Caco-2 (cell line): ENCODE results near the gene CERS3. TPM values are rescaled to one million over a fixed set of nuclear protein-coding genes. Genes with fewer than 3 reads are reported as not detected.

Source experiments
- BruUV-seq: library from RNA; stranded (reverse); fragments of 400-500 nt; replicated peaks from 2 replicates; lab custom pipeline; 2021; lab: Mats Ljungman, UMichigan
- CTCF ChIA-PET: fragments of 300-600 bp; sonication (Branson Sonifier 250); formaldehyde crosslinking; loops from one replicate; lab custom pipeline; 2022; ENCODE audit warnings: antibody characterized with exemption; lab: Charles Lee
- POLR2A ChIA-PET: fragments of 300-600 bp; sonication (Branson Sonifier 250); formaldehyde crosslinking; loops from one replicate; lab custom pipeline; 2022; ENCODE audit warnings: antibody characterized with exemption; lab: Charles Lee
- DNase-seq, 2 experiments: peaks; one replicate each; pipeline versions ENCODE4 v3.0.0 to v3.0.0-alpha.2; 2020 to 2022
- H3K27me3 ChIP-seq: replicated peaks from 2 replicates; pipeline ENCODE4 v1.6.0; 2011; ENCODE audit warnings: low read length; ENCODE audit not compliant: control insufficient read depth, insufficient read depth
- H3K36me3 ChIP-seq: 2 replicates; pipeline ENCODE4 v1.5.1; 2011; ENCODE audit warnings: low read length; ENCODE audit not compliant: control insufficient read depth, insufficient read depth
- H3K4me1 ChIP-seq: fragments of 250-450 bp; sonication (Bioruptor Pico); 2 replicates; pipeline ENCODE4 v1.5.1; 2020; ENCODE audit warnings: mild to moderate bottlenecking
- H3K4me3 ChIP-seq: 2 replicates; pipeline ENCODE4 v1.5.1; 2011; ENCODE audit warnings: low read depth, mild to moderate bottlenecking, control low read depth, low read length
- H3K9me3 ChIP-seq: fragments of 250-450 bp; sonication (Bioruptor Pico); 2 replicates; pipeline ENCODE4 v1.5.1; 2020; ENCODE audit warnings: mild to moderate bottlenecking, moderate library complexity
- H3K27ac Mint-ChIP-seq: one replicate; pipeline ENCODE4 v1.8.0; 2022; ENCODE audit warnings: mixed read lengths; ENCODE audit not compliant: unreplicated experiment
- H3K27me3 Mint-ChIP-seq: one replicate; pipeline ENCODE4 v1.8.0; 2022; ENCODE audit warnings: mixed read lengths; ENCODE audit not compliant: insufficient read depth, unreplicated experiment
- H3K36me3 Mint-ChIP-seq: one replicate; pipeline ENCODE4 v1.8.0; 2022; ENCODE audit warnings: mild to moderate bottlenecking, mixed read lengths; ENCODE audit not compliant: insufficient read depth, unreplicated experiment
- H3K4me1 Mint-ChIP-seq: one replicate; pipeline ENCODE4 v1.8.0; 2022; ENCODE audit warnings: low read depth, mixed read lengths; ENCODE audit not compliant: unreplicated experiment
- H3K4me3 Mint-ChIP-seq: one replicate; pipeline ENCODE4 v1.8.0; 2022; ENCODE audit warnings: mild to moderate bottlenecking, moderate library complexity, mixed read lengths; ENCODE audit not compliant: unreplicated experiment
- H3K9me3 Mint-ChIP-seq: one replicate; pipeline ENCODE4 v1.8.0; 2022; ENCODE audit warnings: mixed read lengths; ENCODE audit not compliant: unreplicated experiment
- CTCF ChIP-seq, 2 experiments: fragments of 200-600 bp in 1 of 2; IDR thresholded peaks; 1 replicate in 1 of 2; 2 replicates in 1 of 2; pipeline versions ENCODE4 v1.5.1 to v1.8.0; 2011 to 2022; ENCODE audit warnings: antibody characterized with exemption in 1 of 2, control low read depth in 1 of 2, inconsistent platforms in 1 of 2, low read depth in 1 of 2, low read length in 1 of 2, mild to moderate bottlenecking in 1 of 2, moderate library complexity in 1 of 2; ENCODE audit not compliant: insufficient read depth in 1 of 2, severe bottlenecking in 1 of 2, unreplicated experiment in 1 of 2
- intact Hi-C: fragments of 100-400 bp; cut with micrococcal nuclease; formaldehyde crosslinking; loops from one replicate; pipeline ENCODE4 v1.10.0; 2022; ENCODE audit not compliant: unreplicated experiment
- total RNA-seq: library from RNA; stranded (reverse); gene quantifications from 2 replicates; pipeline ENCODE4 v1.2.3, GENCODE V29; 2022

CERS3 gene
- total RNA-seq, 1 experiment from 2014 or later = not detected

GRCh38 chr15:100405179-100405578, 123.6 kb downstream of the CERS3 start:
- Mint-ChIP-seq H3K27me3 (no peaks in the 10 kb centered on the region), H3K9me3 (peaks cover 12% of the 10 kb centered on the region), H3K4me1 (no peaks in the 10 kb centered on the region), H3K4me3 (no peak overlapping the region), H3K27ac (no peak overlapping the region), H3K36me3 (no peaks in the 10 kb centered on the region)
- Histone ChIP-seq H3K4me1 (no peaks in the 10 kb centered on the region), H3K27me3 (no peaks in the 10 kb centered on the region), H3K4me3 (no peak overlapping the region), H3K36me3 (no peaks in the 10 kb centered on the region), H3K9me3 (peaks cover 4% of the 10 kb centered on the region; the same call in 1 of the 2 replicates)
- no peak for DNase-seq
- TF ChIP-seq CTCF (IDR thresholded peaks at IDR 0.05; ENCODE audit: insufficient read depth in 1 of 2, low read depth in 1 of 2, low read length in 1 of 2, severe bottlenecking in 1 of 2, unreplicated experiment in 1 of 2) = no peak
- ChIA-PET POLR2A (no interaction called here), CTCF (no interaction called here)
- intact Hi-C loops = no loop called here
- BruUV-seq = no TSS peak

DNA sequence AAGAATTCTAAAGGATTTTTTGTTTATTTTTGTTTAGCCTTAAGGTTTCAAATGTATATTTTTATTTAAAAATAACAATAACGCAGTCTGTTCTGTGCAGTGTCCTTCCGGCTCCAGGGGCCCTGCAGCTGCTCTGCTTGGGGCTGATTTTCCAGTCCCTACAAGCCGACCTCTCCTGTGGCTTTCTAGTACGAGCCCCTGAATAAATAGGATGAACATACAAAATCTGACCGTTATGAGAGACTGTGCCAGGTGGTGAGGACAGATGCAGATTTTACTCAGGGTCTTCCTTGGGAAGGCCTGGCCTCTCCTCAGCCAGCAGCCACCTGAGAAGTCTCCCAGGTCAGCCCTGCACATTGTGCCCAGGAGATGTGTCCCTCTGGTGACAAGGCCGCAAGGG, 127.8 kb downstream of the CERS3 start:
- no TSS peak for BruUV-seq
- Mint-ChIP-seq H3K9me3 (peaks cover 12% of the 10 kb centered on the region), H3K4me1 (no peaks in the 10 kb centered on the region), H3K36me3 (no peaks in the 10 kb centered on the region), H3K27me3 (no peaks in the 10 kb centered on the region), H3K4me3 (no peak overlapping the region), H3K27ac (no peak overlapping the region)
- POLR2A ChIA-PET = no interaction called here
- H3K4me1 ChIP-seq = no peaks in the 10 kb centered on the region
- H3K27me3 ChIP-seq = no peaks in the 10 kb centered on the region
- H3K36me3 ChIP-seq = no peaks in the 10 kb centered on the region
- no peak for TF ChIP-seq CTCF (IDR thresholded peaks at IDR 0.05; ENCODE audit: insufficient read depth in 1 of 2, low read depth in 1 of 2, low read length in 1 of 2, severe bottlenecking in 1 of 2, unreplicated experiment in 1 of 2)
- intact Hi-C loops = no loop called here
- H3K4me3 ChIP-seq = no peak overlapping the region
- H3K9me3 ChIP-seq = peaks cover 4% of the 10 kb centered on the region; the same call in 1 of the 2 replicates
- no peak for DNase-seq
- CTCF ChIA-PET = no interaction called here

- no peaks in the 10 kb centered on the region for H3K9me3 Mint-ChIP-seq
- no peak for TF ChIP-seq CTCF (IDR thresholded peaks at IDR 0.05; ENCODE audit: insufficient read depth in 1 of 2, low read depth in 1 of 2, low read length in 1 of 2, severe bottlenecking in 1 of 2, unreplicated experiment in 1 of 2)
- DNase-seq = no peak
- H3K9me3 ChIP-seq = no peaks in the 10 kb centered on the region
- H3K4me1 ChIP-seq = no peaks in the 10 kb centered on the region
- H3K27ac Mint-ChIP-seq = no peak overlapping the region
- H3K4me1 Mint-ChIP-seq = no peaks in the 10 kb centered on the region
- H3K36me3 ChIP-seq = no peaks in the 10 kb centered on the region
- H3K27me3 Mint-ChIP-seq = no peaks in the 10 kb centered on the region
- no TSS peak for BruUV-seq
- no peaks in the 10 kb centered on the region for H3K27me3 ChIP-seq
- no peak overlapping the region for H3K4me3 Mint-ChIP-seq
- H3K4me3 ChIP-seq = no peak overlapping the region
- intact Hi-C loops = no loop called here
- H3K36me3 Mint-ChIP-seq = no peaks in the 10 kb centered on the region
- CTCF ChIA-PET = no interaction called here
- POLR2A ChIA-PET = no interaction called here
Observed at GRCh38 chr15:100394736-100395440, 133.9 kb downstream of the CERS3 start.
